CD4-positive, alpha-beta T cell (primary cell): ENCODE data around the gene CILP. TPM values are rescaled to one million over a fixed set of nuclear protein-coding genes. Genes with fewer than 3 reads are reported as not detected.

Experiments used
- ATAC-seq: fragments of 200-7000 bp; cut with Tn5 transposase; one replicate; pipeline ENCODE4 v1.10.0; 2022; ENCODE audit warnings: mild to moderate bottlenecking; ENCODE audit not compliant: poor library complexity
- CTCF ChIA-PET: fragments of 350-600 bp; sonication (Branson Sonifier 250); formaldehyde crosslinking; loops from one replicate; lab custom pipeline; 2021; ENCODE audit warnings: antibody characterized with exemption, inconsistent platforms; lab: Charles Lee
- POLR2A ChIA-PET: fragments of 350-600 bp; sonication (Branson Sonifier 250); formaldehyde crosslinking; loops from one replicate; lab custom pipeline; 2021; ENCODE audit warnings: antibody characterized with exemption, inconsistent platforms; lab: Charles Lee
- DNase-seq, 14 experiments: peaks; one replicate each; pipeline ENCODE4 v3.0.0-alpha.2; 2013 to 2020; ENCODE audit warnings: mixed read lengths in 2 of 14
- H3K27ac ChIP-seq, 2 donors: one replicate each; pipeline versions ENCODE4 v1.5.1 to v1.7.0; 2013; ENCODE audit warnings: low read length in 2 of 2, low read depth in 1 of 2, mild to moderate bottlenecking in 1 of 2
- H3K27me3 ChIP-seq, 2 experiments: 1 replicate in 1 of 2; 2 replicates in 1 of 2; pipeline versions ENCODE4 v1.6.1 to v1.7.0; 2013; ENCODE audit warnings: low read length in 2 of 2, control low read depth in 1 of 2, mild to moderate bottlenecking in 1 of 2, moderate library complexity in 1 of 2; ENCODE audit not compliant: insufficient read depth in 2 of 2, control insufficient read depth in 1 of 2
- H3K36me3 ChIP-seq: one replicate; pipeline ENCODE4 v1.6.1; 2013; ENCODE audit warnings: low read length, control low read depth; ENCODE audit not compliant: insufficient read depth
- H3K4me1 ChIP-seq: one replicate; pipeline ENCODE4 v1.6.1; 2013; ENCODE audit warnings: low read length, control low read depth; ENCODE audit not compliant: insufficient read depth
- H3K4me3 ChIP-seq: one replicate; pipeline ENCODE4 v1.5.1; 2013; ENCODE audit warnings: mild to moderate bottlenecking, low read length, moderate library complexity
- H3K9me3 ChIP-seq, 2 experiments: 1 replicate in 1 of 2; 2 replicates in 1 of 2; pipeline versions ENCODE4 v1.6.1 to v1.7.0; 2013; ENCODE audit warnings: low read length in 2 of 2, mild to moderate bottlenecking in 2 of 2, control low read depth in 1 of 2, moderate library complexity in 1 of 2; ENCODE audit not compliant: control insufficient read depth in 1 of 2, insufficient read depth in 1 of 2
- H3K27ac Mint-ChIP-seq: one replicate; pipeline ENCODE4 v1.8.0; 2020; ENCODE audit warnings: mixed read lengths
- H3K27me3 Mint-ChIP-seq: one replicate; pipeline ENCODE4 v1.8.0; 2021; ENCODE audit warnings: mixed read lengths
- H3K36me3 Mint-ChIP-seq: one replicate; pipeline ENCODE4 v1.8.0; 2021; ENCODE audit warnings: low read depth, mixed read lengths
- H3K4me1 Mint-ChIP-seq: one replicate; pipeline ENCODE4 v1.8.0; 2021; ENCODE audit warnings: low read depth, mixed read lengths
- H3K4me3 Mint-ChIP-seq: one replicate; pipeline ENCODE4 v1.8.0; 2020; ENCODE audit warnings: mild to moderate bottlenecking, mixed read lengths
- H3K9me3 Mint-ChIP-seq: one replicate; pipeline ENCODE4 v1.8.0; 2020; ENCODE audit warnings: mixed read lengths
- CTCF ChIP-seq: fragments of 200-600 bp; IDR thresholded peaks from one replicate; pipeline ENCODE4 v1.8.0; 2022; ENCODE audit warnings: antibody characterized with exemption, mild to moderate bottlenecking
- intact Hi-C, 2 experiments: fragments of 100-400 bp; cut with DNase I in 1 of 2; cut with micrococcal nuclease in 1 of 2; formaldehyde crosslinking; loops; one replicate each; pipeline versions ENCODE4 v1.15.1 to v1.9.0; 2023 to 2025; cut with DNase I, micrococcal nuclease
- total RNA-seq, 174 experiments: library from RNA in 2 of 174; stranded (reverse) in 2 of 174; gene quantifications; one replicate each; pipeline ENCODE4 v1.2.3 and lab custom pipeline; 2021 to 2026

Gene CILP
- total RNA-seq, 2 experiments from 2014 or later, result 0.31 to 0.33 TPM

DNA sequence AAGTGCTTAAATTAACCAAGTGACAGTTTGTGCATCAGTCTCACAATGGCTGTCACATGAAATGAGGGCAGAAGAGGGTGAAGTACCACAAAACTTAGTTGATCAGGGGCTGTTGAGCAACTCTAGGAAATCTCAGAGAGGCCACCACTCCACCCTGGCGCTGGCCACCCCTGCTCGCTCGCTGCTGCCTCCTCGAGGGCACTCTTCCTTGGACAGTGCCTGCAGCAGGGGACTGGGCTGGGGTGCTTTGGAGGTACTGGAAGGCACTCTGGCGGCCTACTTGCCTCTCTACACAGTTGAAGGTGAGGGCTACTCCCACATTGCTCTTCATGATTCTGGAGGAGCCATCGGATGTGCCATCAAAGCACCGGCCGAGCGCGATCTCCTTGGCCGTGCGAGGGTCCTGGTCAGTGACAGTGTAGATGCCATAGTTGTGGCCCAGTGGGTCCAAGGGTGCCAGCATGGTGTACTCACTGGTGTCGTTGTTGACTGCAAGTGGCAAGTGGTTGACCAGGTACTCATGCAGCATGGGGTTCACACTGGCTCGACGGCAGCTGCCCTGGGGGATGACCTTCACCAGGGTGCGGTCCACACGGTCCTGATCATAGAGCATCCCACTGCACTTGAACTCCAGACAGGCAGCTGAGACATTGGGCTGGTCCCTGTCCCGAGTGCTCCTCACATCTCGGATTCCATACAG is 14.5 kb downstream of the CILP start:
- no peaks in the 10 kb centered on the region for H3K4me1 ChIP-seq
- no peak overlapping the region for H3K4me3 Mint-ChIP-seq
- POLR2A ChIA-PET, result no interaction called here
- DNase-seq (no peak), ATAC-seq (no peak)
- no peak overlapping the region for H3K27ac ChIP-seq
- no peaks in the 10 kb centered on the region for H3K9me3 ChIP-seq
- H3K27me3 Mint-ChIP-seq, result no peaks in the 10 kb centered on the region
- H3K36me3 Mint-ChIP-seq, result no peaks in the 10 kb centered on the region
- CTCF ChIA-PET, result no interaction called here
- no peaks in the 10 kb centered on the region for H3K27me3 ChIP-seq
- intact Hi-C loops, result no loop called here
- no peak overlapping the region for H3K4me3 ChIP-seq
- H3K27ac Mint-ChIP-seq, result no peak overlapping the region
- TF ChIP-seq CTCF, result no peak
- no peaks in the 10 kb centered on the region for H3K36me3 ChIP-seq
- H3K9me3 Mint-ChIP-seq, result no peaks in the 10 kb centered on the region
- no peaks in the 10 kb centered on the region for H3K4me1 Mint-ChIP-seq

- no peaks in the 10 kb centered on the region for H3K27me3 ChIP-seq
- no peaks in the 10 kb centered on the region for H3K27me3 Mint-ChIP-seq
- no peak overlapping the region for H3K4me3 ChIP-seq
- no peaks in the 10 kb centered on the region for H3K36me3 ChIP-seq
- ChIA-PET POLR2A (no interaction called here), CTCF (no interaction called here)
- no peak overlapping the region for H3K27ac Mint-ChIP-seq
- no peak overlapping the region for H3K27ac ChIP-seq
- no peaks in the 10 kb centered on the region for H3K9me3 Mint-ChIP-seq
- DNase-seq, result no peak
- no peaks in the 10 kb centered on the region for H3K4me1 Mint-ChIP-seq
- no peak for ATAC-seq
- no peak overlapping the region for H3K4me3 Mint-ChIP-seq
- no peak for TF ChIP-seq CTCF
- no peaks in the 10 kb centered on the region for H3K9me3 ChIP-seq
- H3K4me1 ChIP-seq, result no peaks in the 10 kb centered on the region
- intact Hi-C loops, result no loop called here
- H3K36me3 Mint-ChIP-seq, result no peaks in the 10 kb centered on the region
Observed at GRCh38 chr15:65195548-65195923, 15.7 kb downstream of the CILP start.

DNA sequence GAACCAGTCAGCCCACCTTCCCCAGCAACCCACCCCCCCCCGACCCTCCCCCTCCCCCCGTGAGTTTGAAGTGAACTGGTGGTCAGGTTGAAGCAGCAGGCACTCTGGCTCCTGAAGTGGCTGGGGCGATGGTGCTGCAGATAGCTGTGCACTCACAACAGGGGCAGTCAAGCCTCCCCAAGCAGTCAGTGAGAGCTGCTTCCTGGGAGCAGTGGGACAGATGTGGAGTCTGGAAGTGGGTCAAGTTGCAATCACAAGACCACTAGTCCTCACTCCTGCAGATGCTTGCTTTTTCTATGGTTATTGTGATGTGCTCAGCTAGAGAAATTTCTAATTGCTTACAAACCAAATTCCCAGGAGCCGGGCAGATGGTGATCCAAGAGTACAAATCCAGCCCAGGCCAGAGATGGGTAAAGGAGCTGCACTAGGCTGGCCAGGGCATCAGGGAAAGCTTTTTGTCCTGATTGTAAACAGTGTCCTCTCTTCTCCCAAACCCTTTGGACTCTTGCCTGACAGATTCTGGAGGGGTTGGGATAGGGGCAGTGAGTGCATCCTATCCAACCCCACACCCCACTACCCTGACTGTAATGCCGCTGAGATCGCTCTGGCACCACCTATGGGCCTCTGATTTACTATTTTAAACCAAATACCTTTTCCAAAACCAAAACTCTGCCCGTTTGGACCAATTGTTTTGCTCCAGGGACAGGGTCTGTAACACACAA is 16.3 kb downstream of the CILP start:
- Mint-ChIP-seq H3K4me3 (no peak overlapping the region), H3K4me1 (no peaks in the 10 kb centered on the region), H3K36me3 (no peaks in the 10 kb centered on the region), H3K27ac (no peak overlapping the region), H3K27me3 (no peaks in the 10 kb centered on the region), H3K9me3 (no peaks in the 10 kb centered on the region)
- ChIA-PET POLR2A (interaction anchor here (1.2 kb wide), 1 partner anchor 9 kb away, joined by 4 read pairs; no protein-coding TSS in a partner anchor), CTCF (no interaction called here)
- H3K4me3 ChIP-seq, result no peak overlapping the region
- ATAC-seq (no peak), DNase-seq (no peak)
- no peaks in the 10 kb centered on the region for H3K4me1 ChIP-seq
- H3K27me3 ChIP-seq, result no peaks in the 10 kb centered on the region
- no peaks in the 10 kb centered on the region for H3K36me3 ChIP-seq
- no peak overlapping the region for H3K27ac ChIP-seq
- H3K9me3 ChIP-seq, result no peaks in the 10 kb centered on the region
- intact Hi-C loops, result no loop called here
- no peak for TF ChIP-seq CTCF
